Fibroblast of villous mesenchyme (primary cell): ENCODE results near the gene SOX6. TPM values are rescaled to one million over a fixed set of nuclear protein-coding genes. Genes with fewer than 3 reads are reported as not detected.

Experiments used
- DNase-seq: peaks from one replicate; pipeline ENCODE4 v3.0.0-alpha.2; 2010; ENCODE audit warnings: low read depth
- H3K4me3 ChIP-seq: 2 replicates; pipeline ENCODE4 v1.5.1; 2011; ENCODE audit warnings: low read depth, mild to moderate bottlenecking, low read length
- total RNA-seq: library from RNA; depleted of rRNA; stranded (reverse); fragments of >200 nt; gene quantifications from 2 replicates; pipeline ENCODE4 v1.2.3, GENCODE V29; 2012
- TF ChIP-seq, protein P1 (sequence below): IDR thresholded peaks from 2 replicates; pipeline ENCODE4 v1.5.1; 2012; ENCODE audit warnings: low read depth, mild to moderate bottlenecking, low read length; ENCODE audit not compliant: insufficient read depth

Gene SOX6
- total RNA-seq, 1 donor = 22.0 TPM

DNA sequence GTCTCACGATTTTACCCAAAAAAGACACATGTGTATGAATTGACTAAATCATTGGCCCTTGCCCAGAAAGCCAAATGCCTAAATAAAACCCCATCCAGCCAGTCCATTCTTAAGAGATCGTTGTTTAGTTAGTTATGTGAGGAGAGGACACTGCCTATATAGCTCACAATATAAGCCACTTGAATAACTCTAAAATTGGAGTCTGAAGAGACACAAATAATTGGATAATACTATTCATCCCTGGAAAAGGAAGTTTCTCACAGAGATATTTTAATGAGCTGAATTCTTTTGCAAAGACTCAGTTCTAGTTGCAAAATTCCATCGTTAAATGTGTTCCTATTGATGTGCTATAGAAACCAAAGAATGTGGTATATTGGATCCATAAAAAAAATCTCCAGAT is 176.7 kb downstream of the SOX6 start:
- TF ChIP-seq, protein P1, sequence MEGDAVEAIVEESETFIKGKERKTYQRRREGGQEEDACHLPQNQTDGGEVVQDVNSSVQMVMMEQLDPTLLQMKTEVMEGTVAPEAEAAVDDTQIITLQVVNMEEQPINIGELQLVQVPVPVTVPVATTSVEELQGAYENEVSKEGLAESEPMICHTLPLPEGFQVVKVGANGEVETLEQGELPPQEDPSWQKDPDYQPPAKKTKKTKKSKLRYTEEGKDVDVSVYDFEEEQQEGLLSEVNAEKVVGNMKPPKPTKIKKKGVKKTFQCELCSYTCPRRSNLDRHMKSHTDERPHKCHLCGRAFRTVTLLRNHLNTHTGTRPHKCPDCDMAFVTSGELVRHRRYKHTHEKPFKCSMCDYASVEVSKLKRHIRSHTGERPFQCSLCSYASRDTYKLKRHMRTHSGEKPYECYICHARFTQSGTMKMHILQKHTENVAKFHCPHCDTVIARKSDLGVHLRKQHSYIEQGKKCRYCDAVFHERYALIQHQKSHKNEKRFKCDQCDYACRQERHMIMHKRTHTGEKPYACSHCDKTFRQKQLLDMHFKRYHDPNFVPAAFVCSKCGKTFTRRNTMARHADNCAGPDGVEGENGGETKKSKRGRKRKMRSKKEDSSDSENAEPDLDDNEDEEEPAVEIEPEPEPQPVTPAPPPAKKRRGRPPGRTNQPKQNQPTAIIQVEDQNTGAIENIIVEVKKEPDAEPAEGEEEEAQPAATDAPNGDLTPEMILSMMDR = no peak
- no peak overlapping the region for H3K4me3 ChIP-seq
- DNase-seq = peak; percentile 28

DNA sequence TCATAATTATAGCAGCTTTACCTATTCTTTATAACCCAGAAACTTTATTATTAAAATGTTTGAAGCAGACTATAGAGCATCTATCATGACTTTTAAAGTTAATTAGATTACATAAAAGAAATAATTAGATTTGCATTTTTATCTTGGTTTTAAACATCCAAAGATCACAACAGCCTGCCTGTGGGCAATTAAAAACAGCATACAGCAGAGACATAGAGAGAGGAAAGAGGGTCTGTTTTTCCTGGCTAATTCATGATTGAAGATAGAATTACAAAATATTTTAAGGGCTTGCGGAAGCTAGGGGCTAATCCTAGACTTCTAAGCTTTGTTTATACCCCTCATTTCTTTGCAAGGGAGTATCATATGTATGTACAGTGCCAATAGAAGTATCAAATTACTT is 178.1 kb downstream of the SOX6 start:
- no peak for DNase-seq
- no peak overlapping the region for H3K4me3 ChIP-seq
- TF ChIP-seq, protein P1 = no peak

DNA sequence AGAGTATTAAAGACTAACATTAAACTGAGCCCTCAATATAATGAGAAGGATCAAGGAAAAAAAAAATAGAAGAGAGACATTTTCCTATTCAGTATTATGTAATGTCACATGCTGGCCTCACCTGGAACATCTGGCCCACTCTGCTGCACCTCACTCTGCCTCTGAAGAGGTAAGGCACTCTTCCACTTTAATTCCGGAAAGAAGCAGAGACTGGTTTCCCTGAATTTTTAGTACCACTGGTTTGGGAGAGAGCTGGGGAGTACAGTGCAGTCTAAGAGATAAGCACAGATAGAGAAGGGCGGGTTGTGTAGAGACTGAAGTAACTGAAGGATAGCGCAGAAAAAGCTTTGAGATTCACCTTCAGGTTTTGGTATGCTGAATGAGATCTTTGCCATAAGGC is 178.7 kb downstream of the SOX6 start:
- no peak for DNase-seq
- TF ChIP-seq, protein P1 = no peak
- H3K4me3 ChIP-seq = no peak overlapping the region

DNA sequence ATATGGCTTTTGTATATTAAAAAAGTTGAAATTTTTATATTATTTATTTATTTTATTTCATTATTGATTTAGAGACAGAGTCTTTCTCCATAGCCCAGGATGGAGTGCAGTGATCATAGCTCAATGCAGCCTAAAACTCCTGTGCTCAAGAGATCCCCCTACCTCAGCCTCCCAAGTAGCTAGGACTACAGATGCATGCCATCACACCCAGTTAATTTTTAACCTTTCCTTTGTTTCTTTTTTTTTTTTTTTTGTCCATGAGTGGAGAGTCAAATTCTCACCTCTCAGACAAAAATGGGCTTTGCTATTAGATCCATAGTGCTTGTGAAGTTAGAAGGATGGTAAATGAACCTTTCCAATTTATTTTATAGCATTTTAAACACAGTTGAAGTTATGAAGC is 182.5 kb downstream of the SOX6 start:
- no peak overlapping the region for H3K4me3 ChIP-seq
- no peak for DNase-seq
- TF ChIP-seq, protein P1 = no peak

DNA sequence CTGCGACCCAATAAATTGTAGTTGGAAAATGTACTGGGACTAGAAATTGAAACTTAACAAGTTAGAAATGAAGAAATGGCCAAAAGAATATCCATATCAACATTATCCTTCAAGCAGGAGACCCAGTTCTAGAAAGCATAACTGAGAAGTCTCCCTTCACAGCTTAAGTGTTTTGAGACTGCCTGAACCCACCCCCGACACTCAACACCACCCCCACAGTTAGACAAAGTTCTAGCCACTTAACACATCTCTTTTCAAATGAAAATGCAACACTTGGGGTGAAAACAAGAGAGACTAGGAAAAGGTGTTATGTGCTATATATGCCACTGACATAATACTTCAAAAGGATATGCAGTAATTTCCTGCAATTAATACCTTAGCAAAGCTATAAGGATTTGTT is 184.5 kb downstream of the SOX6 start:
- H3K4me3 ChIP-seq = no peak overlapping the region
- DNase-seq = no peak
- TF ChIP-seq, protein P1 = no peak

DNA sequence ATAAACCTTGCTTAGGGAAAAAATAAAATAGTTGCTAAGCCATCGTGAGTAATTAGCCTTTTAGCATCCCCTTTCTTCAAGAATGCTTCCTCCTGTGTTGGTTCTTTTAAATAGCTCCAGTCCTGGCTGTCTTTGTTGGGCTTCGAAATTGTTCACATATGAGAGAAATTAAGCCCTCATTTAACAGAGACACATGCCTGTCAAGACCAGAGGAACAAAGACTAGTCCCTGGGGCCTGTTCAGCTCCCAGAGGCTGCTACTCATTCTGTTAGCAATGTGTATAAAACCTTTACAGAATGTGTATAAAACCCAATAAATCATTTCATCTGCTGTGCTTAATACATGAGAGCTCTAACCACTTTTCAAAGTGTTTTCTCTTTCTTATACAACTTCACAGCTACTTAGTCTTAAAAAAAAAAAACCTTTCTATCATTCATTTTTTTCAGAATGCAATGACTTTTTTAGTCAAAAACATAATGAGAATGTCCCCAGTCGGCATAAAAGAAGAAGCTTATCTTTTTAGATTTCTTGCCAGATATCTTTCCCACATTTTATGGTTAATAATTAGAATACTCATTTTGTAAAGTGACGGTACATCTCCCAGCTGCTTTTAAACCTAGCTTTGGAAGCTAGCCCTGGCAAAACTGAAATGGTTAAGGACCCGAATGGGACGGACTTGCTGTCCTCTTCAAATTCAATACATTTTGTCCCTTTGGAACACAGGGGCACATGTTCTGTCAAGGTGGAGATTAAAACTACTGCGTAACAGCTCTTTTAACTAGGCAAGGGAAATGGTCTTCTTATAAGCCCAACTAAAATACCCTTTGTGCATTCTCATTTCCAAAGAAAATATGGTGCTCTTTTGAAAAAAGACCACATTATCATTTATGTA is 186.1 kb downstream of the SOX6 start:
- TF ChIP-seq, protein P1 = no peak
- DNase-seq = no peak
- H3K4me3 ChIP-seq = no peak overlapping the region
